K562 (cell line): ENCODE data around the gene ANKMY1.

Experiments
- CREM ChIP-seq: IDR thresholded peaks from 2 replicates; pipeline ENCODE4 v1.6.1; 2014; ENCODE audit warnings: antibody characterized with exemption, low read depth
- GTF2F1 ChIP-seq: IDR thresholded peaks from 2 replicates; pipeline ENCODE4 v1.6.1; 2011; ENCODE audit warnings: low read depth, low read length, improper control_type of control experiment
- HNRNPUL1 ChIP-seq: fragments of 200-400 bp; formaldehyde crosslinking; IDR thresholded peaks from 2 replicates; pipeline ENCODE4 v1.6.1; 2017; ENCODE audit warnings: low read length
- NR1H2 ChIP-seq: sonication (generic); formaldehyde crosslinking; IDR thresholded peaks from 2 replicates; pipeline ENCODE4 v1.4.0; 2020; ENCODE audit warnings: mild to moderate bottlenecking, missing genetic modification reagents
- RAD21 ChIP-seq, 2 experiments: fragments of 250-450 bp in 1 of 2; fragments of 450-650 bp in 1 of 2; sonication (Bioruptor Pico) in 1 of 2; formaldehyde crosslinking in 1 of 2; IDR thresholded peaks in 1 of 2; conservative IDR thresholded peaks in 1 of 2; 2 replicates each; pipeline versions ENCODE4 v1.4.0 to v1.8.0; 2020 to 2022; ENCODE audit warnings: mild to moderate bottlenecking in 2 of 2, moderate library complexity in 1 of 2
- TEAD4 ChIP-seq, 2 experiments: sonication (generic) in 1 of 2; formaldehyde crosslinking in 1 of 2; IDR thresholded peaks; 2 replicates each; pipeline versions ENCODE4 v1.6.1 to v1.8.0; 2012 to 2022; ENCODE audit warnings: borderline replicate concordance in 1 of 2, inconsistent platforms in 1 of 2, low read length in 1 of 2, mild to moderate bottlenecking in 1 of 2, missing genetic modification reagents in 1 of 2
- ZNF263 ChIP-seq: sonication (generic); formaldehyde crosslinking; IDR thresholded peaks from 2 replicates; pipeline ENCODE4 v1.8.0; 2022; ENCODE audit warnings: mild to moderate bottlenecking, missing genetic modification reagents, borderline replicate concordance

GRCh38 chr2:240538031-240538780 is 19.6 kb downstream of the ANKMY1 start:
- TF ChIP-seq HNRNPUL1, result no peak
- no peak for TF ChIP-seq RAD21 (CRISPR knock-in tag; conservative IDR thresholded peaks at IDR 0.05 in 1 of 2, IDR thresholded peaks at IDR 0.05 in 1 of 2)
- TF ChIP-seq NR1H2 (CRISPR knock-in tag), result no peak
- no peak for TF ChIP-seq TEAD4 (IDR thresholded peaks at IDR 0.05; ENCODE audit: low read length)
- TF ChIP-seq TEAD4 (CRISPR knock-in tag; IDR thresholded peaks at IDR 0.05; ENCODE audit: borderline replicate concordance), result no peak
- no peak for TF ChIP-seq ZNF263 (CRISPR knock-in tag)
- TF ChIP-seq CREM, result no peak
- no peak for TF ChIP-seq GTF2F1
